Psoas muscle (tissue), 8 donors: ENCODE results near the gene CSNK2A3. TPM values are rescaled to one million over a fixed set of nuclear protein-coding genes. Genes with fewer than 3 reads are reported as not detected.

Experiments used
- ATAC-seq, 4 donors: fragments of 200-7000 bp; cut with Tn5 transposase; one replicate each; pipeline ENCODE4 v1.9.1; 2020; ENCODE audit warnings: moderate library complexity in 3 of 4, mild to moderate bottlenecking in 2 of 4
- DNase-seq, 2 donors: peaks; one replicate each; pipeline ENCODE4 v3.0.0-alpha.2; 2020
- H3K27ac ChIP-seq: fragments of 200-600 bp; one replicate; pipeline ENCODE4 v1.8.0; 2022
- H3K27me3 ChIP-seq, 3 donors: fragments of 200-600 bp in 1 of 3; one replicate each; pipeline versions ENCODE4 v1.6.1 to v1.8.0; 2013 to 2022; ENCODE audit warnings: low read length in 2 of 3, mild to moderate bottlenecking in 2 of 3, moderate library complexity in 1 of 3; ENCODE audit not compliant: insufficient read depth in 3 of 3
- H3K36me3 ChIP-seq, 2 donors: fragments of 200-600 bp in 1 of 2; one replicate each; pipeline versions ENCODE4 v1.6.1 to v1.8.0; 2013 to 2022; ENCODE audit warnings: low read depth in 1 of 2, mild to moderate bottlenecking in 1 of 2, moderate library complexity in 1 of 2; ENCODE audit not compliant: insufficient read depth in 1 of 2
- H3K4me1 ChIP-seq: fragments of 200-600 bp; one replicate; pipeline ENCODE4 v1.8.0; 2022
- H3K4me3 ChIP-seq: fragments of 200-600 bp; one replicate; pipeline ENCODE4 v1.8.0; 2022; ENCODE audit warnings: mild to moderate bottlenecking
- H3K9me3 ChIP-seq: fragments of 200-600 bp; one replicate; pipeline ENCODE4 v1.8.0; 2022
- WGBS, 3 donors: extraction: QIAGEN DNeasy Blood & Tissue Kit; methylation state at CpG; one replicate each; pipeline versions ENCODE4 v1.1.6 to v1.1.7; 2013; 5-methylcytosine and 5-hydroxymethylcytosine counted together
- intact Hi-C, 2 donors: fragments of 100-400 bp; cut with DNase I; formaldehyde crosslinking; loops; one replicate each; pipeline versions ENCODE4 v1.11.0 to v1.14.2; 2022
- polyA plus RNA-seq, 3 donors: library from polyadenylated mRNA; stranded (reverse); fragments of 200-250 nt; gene quantifications; one replicate each; pipeline ENCODE4 v1.2.3, GENCODE V29; 2013
- total RNA-seq, 4 donors: library from RNA; stranded (reverse); fragmentation: NEBNext Ultra II Directional in 2 of 4; extraction: Animal tissue kit (Norgen Biotek cat#: 25700) in 2 of 4; gene quantifications; one replicate each; pipeline versions ENCODE4 v1.2.1 to v1.2.4, GENCODE V29; 2021 to 2023
- TF ChIP-seq, protein P1 (sequence below): fragments of 200-600 bp; IDR thresholded peaks from one replicate; pipeline ENCODE4 v1.8.0; 2022; ENCODE audit warnings: antibody characterized with exemption
- donor health status: healthy with polysubstance abuse.
- donor health status: DM: no; HTN: no; CAD: no; lungs with moderate emphysema.
- donor health status: Bipolar disorder and iron deficiency.
- donor health status: healthy.
- donor health status: DM: yes; HTN: yes; CAD: no.
- donor health status: DM: no; HTN: no; CAD: no.
- donor health status: DM: no; HTN: no; CAD: no.
- donor health status: DM: yes; HTN: yes; CAD: no.

CSNK2A3 gene
- total and polyA plus RNA-seq, 7 donors = 0.52 to 2.0 (median 1.3) TPM; not detected in 1

DNA sequence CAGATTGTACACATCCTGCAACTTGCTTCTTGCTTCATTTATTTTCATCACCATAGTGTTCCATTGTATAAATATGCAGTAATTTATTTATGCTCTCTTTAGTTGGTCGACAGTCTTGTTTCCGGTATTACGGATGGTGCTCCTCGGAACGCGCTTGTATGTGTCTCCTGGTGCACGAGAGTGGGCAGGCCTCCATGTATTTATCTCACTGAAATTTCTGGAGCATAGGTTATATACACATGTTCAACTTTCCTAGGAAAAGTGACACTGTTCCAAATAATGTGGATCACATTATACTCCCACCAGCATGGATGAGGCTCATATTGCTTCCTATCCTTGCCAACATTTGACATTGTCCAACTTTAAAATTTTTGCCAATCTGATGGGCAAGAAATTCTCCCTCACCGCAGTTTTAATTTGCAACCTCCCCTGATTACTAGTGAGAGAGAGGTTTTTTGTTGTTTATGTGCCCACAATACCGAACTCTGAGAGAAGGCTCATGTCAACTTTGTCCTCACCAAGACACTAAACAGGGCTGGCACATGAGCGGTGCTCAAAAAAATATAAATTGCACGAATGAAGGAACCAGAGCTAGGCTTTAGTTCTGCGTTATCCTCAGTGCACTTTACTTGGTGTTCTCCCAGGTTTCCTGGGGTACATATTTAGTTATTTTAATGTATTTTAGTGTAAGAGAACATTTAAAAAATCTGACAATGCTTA is 3.8 kb downstream of the CSNK2A3 start:
- intact Hi-C loops = no loop called here
- Histone ChIP-seq H3K27ac (no peak overlapping the region), H3K4me1 (peaks cover 5% of the 10 kb centered on the region), H3K36me3 (no peaks in the 10 kb centered on the region), H3K9me3 (no peaks in the 10 kb centered on the region), H3K4me3 (no peak overlapping the region), H3K27me3 (no peaks in the 10 kb centered on the region)
- TF ChIP-seq, protein P1, sequence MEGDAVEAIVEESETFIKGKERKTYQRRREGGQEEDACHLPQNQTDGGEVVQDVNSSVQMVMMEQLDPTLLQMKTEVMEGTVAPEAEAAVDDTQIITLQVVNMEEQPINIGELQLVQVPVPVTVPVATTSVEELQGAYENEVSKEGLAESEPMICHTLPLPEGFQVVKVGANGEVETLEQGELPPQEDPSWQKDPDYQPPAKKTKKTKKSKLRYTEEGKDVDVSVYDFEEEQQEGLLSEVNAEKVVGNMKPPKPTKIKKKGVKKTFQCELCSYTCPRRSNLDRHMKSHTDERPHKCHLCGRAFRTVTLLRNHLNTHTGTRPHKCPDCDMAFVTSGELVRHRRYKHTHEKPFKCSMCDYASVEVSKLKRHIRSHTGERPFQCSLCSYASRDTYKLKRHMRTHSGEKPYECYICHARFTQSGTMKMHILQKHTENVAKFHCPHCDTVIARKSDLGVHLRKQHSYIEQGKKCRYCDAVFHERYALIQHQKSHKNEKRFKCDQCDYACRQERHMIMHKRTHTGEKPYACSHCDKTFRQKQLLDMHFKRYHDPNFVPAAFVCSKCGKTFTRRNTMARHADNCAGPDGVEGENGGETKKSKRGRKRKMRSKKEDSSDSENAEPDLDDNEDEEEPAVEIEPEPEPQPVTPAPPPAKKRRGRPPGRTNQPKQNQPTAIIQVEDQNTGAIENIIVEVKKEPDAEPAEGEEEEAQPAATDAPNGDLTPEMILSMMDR = no peak
- ATAC-seq (no peak), DNase-seq (no peak)
- WGBS, 3 donors = 68 to 70% (median 68%) methylated on average over 12 of the region's 12 CpGs

DNA sequence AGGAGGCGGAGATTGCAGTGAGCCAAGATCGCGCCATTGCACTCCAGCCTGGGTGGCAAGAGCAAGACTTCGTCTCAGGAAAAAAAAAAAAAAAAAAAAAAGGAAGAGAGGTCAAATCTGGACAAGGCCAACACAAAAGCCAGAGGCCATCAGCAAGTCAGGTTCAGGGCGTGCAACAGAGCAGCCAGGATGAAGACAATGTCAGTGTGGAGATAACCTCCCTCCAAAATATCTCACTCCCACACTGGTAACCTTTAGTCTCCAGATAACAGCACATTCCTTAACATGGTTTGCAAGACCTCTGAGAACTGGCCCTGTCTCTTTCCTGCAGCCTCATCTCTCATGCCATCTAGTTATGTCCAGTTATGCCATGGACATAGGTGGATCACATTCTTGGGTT is 4.7 kb downstream of the CSNK2A3 start:
- no peaks in the 10 kb centered on the region for H3K9me3 ChIP-seq
- TF ChIP-seq, protein P1 = no peak
- DNase-seq = no peak
- no peak overlapping the region for H3K4me3 ChIP-seq
- H3K36me3 ChIP-seq = no peaks in the 10 kb centered on the region
- 83 to 96% (median 93%) methylated on average over 5 of the region's 5 CpGs for WGBS, 3 donors
- intact Hi-C loops = no loop called here
- H3K4me1 ChIP-seq = peaks cover 5% of the 10 kb centered on the region
- no peaks in the 10 kb centered on the region for H3K27me3 ChIP-seq
- no peak for ATAC-seq
- H3K27ac ChIP-seq = no peak overlapping the region

DNA sequence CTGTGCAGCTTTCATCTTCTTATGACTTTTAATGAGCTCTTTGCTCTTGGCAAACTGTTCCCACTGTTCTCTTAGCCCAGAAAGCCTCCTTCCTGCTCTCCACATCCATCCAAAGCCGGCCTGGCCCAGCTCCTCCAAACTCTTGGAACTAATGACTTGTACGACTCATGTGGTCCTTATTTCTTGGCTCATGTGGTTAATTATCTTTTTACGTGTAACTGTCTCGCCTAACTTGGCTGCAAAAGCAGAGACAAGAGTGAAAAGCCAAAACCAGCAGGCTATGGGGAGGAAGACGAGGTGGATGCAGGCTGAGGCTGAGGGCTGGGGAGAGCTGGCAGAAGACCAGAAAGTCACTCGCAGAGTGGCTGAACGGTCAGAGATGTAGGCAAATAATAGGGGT is 5.5 kb downstream of the CSNK2A3 start:
- DNase-seq (peak in 1 of 2 donors; percentile 30), ATAC-seq (no peak)
- intact Hi-C loops = no loop called here
- H3K27me3 ChIP-seq = no peaks in the 10 kb centered on the region
- peaks cover 5% of the 10 kb centered on the region for H3K4me1 ChIP-seq
- H3K9me3 ChIP-seq = no peaks in the 10 kb centered on the region
- no peaks in the 10 kb centered on the region for H3K36me3 ChIP-seq
- H3K27ac ChIP-seq = no peak overlapping the region
- TF ChIP-seq, protein P1 = no peak
- no peak overlapping the region for H3K4me3 ChIP-seq
- WGBS, 3 donors = 38 to 53% (median 48%) methylated on average over 7 of the region's 7 CpGs

DNA sequence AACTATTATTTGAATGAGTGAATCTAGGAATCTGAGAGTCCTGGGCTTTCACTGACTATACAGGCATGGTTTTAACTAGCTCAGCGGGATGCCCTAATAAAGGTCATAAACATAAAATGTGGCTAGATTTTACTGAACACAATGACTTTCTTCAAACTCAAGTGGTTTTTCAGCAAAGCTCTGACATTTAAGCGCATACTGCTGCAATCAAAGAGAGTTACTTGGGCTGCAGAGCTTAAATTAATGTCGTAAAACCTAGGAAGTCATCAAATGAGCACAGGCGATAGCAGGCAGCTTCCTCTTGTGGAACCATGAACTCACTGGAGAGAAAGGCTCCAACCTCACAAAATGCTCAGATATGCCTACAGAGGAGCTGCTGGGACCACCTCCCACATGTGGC is 6.7 kb downstream of the CSNK2A3 start:
- no peak for DNase-seq
- peaks cover 5% of the 10 kb centered on the region for H3K4me1 ChIP-seq
- WGBS, 3 donors = 95% methylated on average over 4 of the region's 4 CpGs
- H3K27me3 ChIP-seq = no peaks in the 10 kb centered on the region
- TF ChIP-seq, protein P1 = no peak
- H3K9me3 ChIP-seq = no peaks in the 10 kb centered on the region
- no peak overlapping the region for H3K27ac ChIP-seq
- no peak for ATAC-seq
- H3K4me3 ChIP-seq = no peak overlapping the region
- H3K36me3 ChIP-seq = no peaks in the 10 kb centered on the region
- intact Hi-C loops = no loop called here

DNA sequence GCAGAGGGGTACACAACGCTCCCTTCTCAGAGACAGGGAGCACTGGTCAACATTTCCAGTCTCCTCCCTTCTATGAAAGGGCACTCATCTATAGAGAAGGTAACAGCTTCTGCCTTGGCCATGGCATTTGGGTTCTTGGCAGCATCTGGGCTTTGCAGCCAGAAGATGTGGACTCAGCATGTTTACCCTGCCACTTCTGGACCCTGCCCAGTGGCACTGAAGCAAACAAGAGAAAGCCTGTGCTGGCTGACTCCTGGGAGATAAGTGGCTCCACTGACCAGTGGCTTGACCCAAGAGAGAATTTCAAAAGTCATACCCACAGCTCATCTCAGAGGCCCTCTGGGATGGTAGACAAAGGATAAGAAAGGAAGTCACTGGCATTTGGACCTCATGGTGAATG is 8.0 kb downstream of the CSNK2A3 start:
- ATAC-seq (peak in 3 of 4 donors; percentile 40 to 66 (median 48)), DNase-seq (no peak)
- Histone ChIP-seq H3K4me1 (peaks cover 5% of the 10 kb centered on the region), H3K36me3 (no peaks in the 10 kb centered on the region), H3K27ac (no peak overlapping the region), H3K27me3 (no peaks in the 10 kb centered on the region), H3K9me3 (no peaks in the 10 kb centered on the region), H3K4me3 (no peak overlapping the region)
- intact Hi-C loops = no loop called here
- 89 to 94% (median 93%) methylated on average over 1 of the region's 1 CpG for WGBS, 3 donors
- TF ChIP-seq, protein P1 = no peak
